Femur (tissue), 1 donor: ENCODE data around the gene MYO10.

ENCODE experiments used
- DNase-seq: peaks from one replicate; pipeline ENCODE4 v3.0.0-alpha.2; 2017

Gene MYO10

GRCh38 chr5:16943846-16944678 is 8.0 kb upstream of the MYO10 start:
- DNase-seq, result no peak

- no peak for DNase-seq
Measured at GRCh38 chr5:16937503-16938161, 1.5 kb upstream of the MYO10 start.

GRCh38 chr5:16936989-16937438 is 926 bp upstream of the MYO10 start:
- no peak for DNase-seq

- DNase-seq, result no peak
Measured at GRCh38 chr5:16935231-16936149, 598 bp downstream of the MYO10 start.

GRCh38 chr5:16934677-16935153 is 1.4 kb downstream of the MYO10 start:
- DNase-seq, result no peak

GRCh38 chr5:16934123-16934522 is 2.0 kb downstream of the MYO10 start:
- DNase-seq, result peak; percentile 80

- no peak for DNase-seq
Measured at GRCh38 chr5:16933337-16933736, 2.8 kb downstream of the MYO10 start.

- DNase-seq, result no peak
Measured at GRCh38 chr5:16932401-16932800, 3.7 kb downstream of the MYO10 start.

GRCh38 chr5:16931334-16932110 is 4.6 kb downstream of the MYO10 start:
- peak; percentile 71 for DNase-seq

GRCh38 chr5:16930496-16930895 is 5.6 kb downstream of the MYO10 start:
- DNase-seq, result no peak

- DNase-seq, result no peak
Measured at GRCh38 chr5:16929831-16930230, 6.3 kb downstream of the MYO10 start.

- DNase-seq, result no peak
Measured at GRCh38 chr5:16929347-16929746, 6.7 kb downstream of the MYO10 start.

- no peak for DNase-seq
Measured at GRCh38 chr5:16927613-16928012, 8.5 kb downstream of the MYO10 start.

GRCh38 chr5:16926417-16926816 is 9.7 kb downstream of the MYO10 start:
- no peak for DNase-seq

- DNase-seq, result no peak
Measured at GRCh38 chr5:16924206-16924605, 11.9 kb downstream of the MYO10 start.

GRCh38 chr5:16922430-16922829 is 13.7 kb downstream of the MYO10 start:
- DNase-seq, result no peak

GRCh38 chr5:16921211-16921610 is 14.9 kb downstream of the MYO10 start:
- DNase-seq, result no peak

GRCh38 chr5:16920109-16920816 is 15.8 kb downstream of the MYO10 start:
- no peak for DNase-seq

GRCh38 chr5:16918891-16919671 is 17.0 kb downstream of the MYO10 start:
- DNase-seq, result no peak

GRCh38 chr5:16918156-16918555 is 17.9 kb downstream of the MYO10 start:
- DNase-seq, result no peak
